ENCODE results near the gene ZNF880.

DNA sequence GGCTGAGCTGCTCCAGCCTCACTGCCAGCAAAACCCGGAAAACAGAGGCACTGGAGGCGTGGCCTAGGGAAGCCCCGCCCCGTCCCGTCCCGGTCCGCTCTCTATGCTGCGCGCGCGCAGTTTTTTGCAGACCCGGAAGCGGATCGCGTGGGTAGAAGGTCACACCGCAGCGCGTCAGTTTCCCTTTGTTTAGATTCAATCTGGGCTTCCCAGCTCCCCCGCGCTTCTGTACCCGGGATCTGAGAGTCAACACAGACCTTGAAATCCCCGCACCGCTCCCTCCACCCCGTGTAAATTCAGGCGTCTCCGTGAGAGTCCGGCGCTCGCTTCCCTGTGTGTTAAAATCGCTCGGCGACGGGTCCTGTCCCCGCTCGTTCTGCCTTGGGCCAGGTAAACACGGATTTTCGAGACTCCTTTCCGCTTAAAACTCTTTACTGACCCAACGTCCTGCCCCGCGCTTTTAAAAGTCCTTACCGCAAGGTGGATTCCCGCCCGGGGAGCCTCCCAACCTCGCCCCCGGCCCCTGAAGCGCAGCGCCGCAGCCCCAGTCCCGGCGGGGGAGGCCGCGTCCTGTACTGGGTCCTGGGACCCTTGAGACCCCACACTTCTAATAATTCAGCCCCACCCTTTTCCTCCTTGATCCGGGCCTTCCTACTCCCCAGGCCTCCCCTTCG, 33.5 kb upstream of the ZNF880 start, which contains the start of gene ZNF610:
- TF ChIP-seq, protein P1, sequence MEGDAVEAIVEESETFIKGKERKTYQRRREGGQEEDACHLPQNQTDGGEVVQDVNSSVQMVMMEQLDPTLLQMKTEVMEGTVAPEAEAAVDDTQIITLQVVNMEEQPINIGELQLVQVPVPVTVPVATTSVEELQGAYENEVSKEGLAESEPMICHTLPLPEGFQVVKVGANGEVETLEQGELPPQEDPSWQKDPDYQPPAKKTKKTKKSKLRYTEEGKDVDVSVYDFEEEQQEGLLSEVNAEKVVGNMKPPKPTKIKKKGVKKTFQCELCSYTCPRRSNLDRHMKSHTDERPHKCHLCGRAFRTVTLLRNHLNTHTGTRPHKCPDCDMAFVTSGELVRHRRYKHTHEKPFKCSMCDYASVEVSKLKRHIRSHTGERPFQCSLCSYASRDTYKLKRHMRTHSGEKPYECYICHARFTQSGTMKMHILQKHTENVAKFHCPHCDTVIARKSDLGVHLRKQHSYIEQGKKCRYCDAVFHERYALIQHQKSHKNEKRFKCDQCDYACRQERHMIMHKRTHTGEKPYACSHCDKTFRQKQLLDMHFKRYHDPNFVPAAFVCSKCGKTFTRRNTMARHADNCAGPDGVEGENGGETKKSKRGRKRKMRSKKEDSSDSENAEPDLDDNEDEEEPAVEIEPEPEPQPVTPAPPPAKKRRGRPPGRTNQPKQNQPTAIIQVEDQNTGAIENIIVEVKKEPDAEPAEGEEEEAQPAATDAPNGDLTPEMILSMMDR (IDR thresholded peaks at IDR 0.05) = peak in 1 of 5 experiments; percentile 9
- TF ChIP-seq POLR2A (IDR thresholded peaks at IDR 0.05) = peak; percentile 16 to 53

Measured in tibial nerve (tissue), 3 donors.